Dermis microvascular lymphatic vessel endothelial cell (primary cell): ENCODE data around the gene MYO9B. TPM values are rescaled to one million over a fixed set of nuclear protein-coding genes. Genes with fewer than 3 reads are reported as not detected.

Source experiments
- DNase-seq, 2 donors: peaks; one replicate each; pipeline versions ENCODE4 v3.0.0 to v3.0.0-alpha.2; 2010; ENCODE audit warnings: low read depth in 2 of 2
- total RNA-seq: library from RNA; depleted of rRNA; stranded (reverse); fragments of >200 nt; gene quantifications from 2 replicates; pipeline ENCODE4 v1.2.1, GENCODE V29; 2014

The MYO9B gene
- total RNA-seq, 1 donor from 2014 or later: 27.1 TPM

DNA sequence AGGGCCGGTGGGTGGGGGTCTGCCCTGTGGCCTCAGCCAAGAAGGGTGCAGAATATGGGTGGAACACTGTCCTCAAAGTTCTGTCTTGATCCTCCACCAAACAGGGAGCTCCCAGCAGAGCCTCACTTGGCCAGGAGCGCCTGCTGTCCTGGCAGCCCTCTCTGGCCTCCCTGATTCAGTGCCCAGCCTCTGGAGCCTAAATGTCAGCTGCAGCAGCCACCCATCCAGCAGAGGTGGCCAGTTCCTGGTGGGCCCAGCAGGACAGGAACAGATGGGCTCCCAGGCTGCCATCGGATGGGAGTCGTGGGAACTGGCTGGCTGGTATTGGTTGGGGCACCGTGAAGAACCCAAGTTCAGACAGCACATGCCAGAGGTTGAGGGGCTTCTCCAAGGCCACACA is 137.8 kb downstream of the MYO9B start:
- DNase-seq: no peak

- no peak for DNase-seq
Measured at GRCh38 chr19:17214508-17215126, 139.0 kb downstream of the MYO9B start.

DNA sequence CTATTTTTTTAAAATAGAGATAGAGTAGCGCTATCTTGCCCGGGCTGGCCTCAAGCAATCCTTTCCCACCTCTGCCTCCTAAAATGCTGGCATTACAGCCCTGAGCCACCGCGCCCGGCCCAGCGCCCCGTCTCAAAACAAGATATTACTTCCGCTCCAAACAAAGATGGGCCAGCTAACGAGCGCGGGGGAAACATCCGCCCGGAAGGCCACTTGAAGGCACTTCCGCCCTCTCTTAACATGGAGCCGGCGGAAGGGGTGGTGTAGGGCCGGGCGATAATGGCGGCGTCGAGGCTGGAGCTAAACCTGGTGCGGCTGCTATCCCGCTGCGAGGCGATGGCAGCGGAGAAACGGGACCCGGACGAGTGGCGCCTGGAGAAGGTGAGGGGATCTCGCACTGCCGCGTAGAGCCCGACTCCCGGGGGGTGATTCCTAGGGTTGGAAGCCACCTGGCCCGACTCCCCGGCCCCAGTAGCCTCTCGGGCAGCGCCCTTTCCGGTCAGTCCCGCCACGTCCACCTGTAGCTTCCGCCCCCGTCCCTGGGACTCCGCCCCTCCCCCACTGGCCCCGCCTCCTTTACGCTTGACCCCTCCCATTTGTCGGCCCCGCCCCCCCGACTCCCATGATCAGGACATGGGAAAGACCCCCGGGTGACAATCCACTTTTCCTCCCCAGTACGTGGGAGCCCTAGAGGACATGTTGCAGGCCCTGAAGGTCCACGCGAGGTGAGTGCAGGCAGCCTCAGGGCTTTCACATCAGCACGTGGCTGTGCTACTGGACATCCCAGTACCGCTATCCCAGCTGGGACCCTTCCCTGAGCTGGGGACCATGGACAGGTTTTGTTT is 139.8 kb downstream of the MYO9B start, which contains the start of gene USE1:
USE1 (plus strand) TSS at position 231 of the 845 bp plus-strand sequence; CDS start at position 280, 49 bp downstream.
- peak; percentile 78 to 86 for DNase-seq

DNA sequence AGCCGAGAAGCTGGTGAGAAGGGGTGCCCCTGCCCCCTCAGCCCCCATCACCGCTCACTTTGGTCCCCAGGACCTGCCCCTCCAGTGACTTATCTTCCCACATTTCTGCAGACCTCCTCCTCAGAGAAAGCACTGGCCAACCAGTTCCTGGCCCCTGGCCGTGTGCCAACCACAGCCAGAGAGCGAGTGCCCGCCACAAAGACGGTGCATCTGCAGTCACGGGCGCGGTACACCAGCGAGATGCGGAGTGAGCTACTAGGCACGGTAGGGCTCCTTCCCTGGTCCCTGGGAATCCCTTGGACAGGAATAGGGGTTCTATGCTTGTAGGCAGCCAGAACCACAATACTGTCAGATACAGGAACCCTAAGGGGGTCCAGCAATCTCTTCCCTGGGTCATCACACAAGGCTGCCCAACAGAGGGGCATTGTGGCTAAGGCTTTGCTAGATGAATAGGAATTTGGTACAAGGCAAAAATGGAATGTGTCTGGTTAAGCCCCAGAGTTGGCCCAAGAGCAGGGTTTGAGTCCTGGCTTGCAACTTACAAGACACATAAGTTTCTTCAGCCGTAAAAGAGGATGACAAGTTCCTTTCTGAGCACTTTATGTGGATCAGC is 140.6 kb downstream of the MYO9B start:
- DNase-seq: no peak

GRCh38 chr19:17219286-17219685 is 143.7 kb downstream of the MYO9B start:
- DNase-seq: no peak

GRCh38 chr19:17220207-17220758 is 144.7 kb downstream of the MYO9B start:
- DNase-seq: peak in 1 of 2 donors; percentile 53

GRCh38 chr19:17225053-17225452 is 149.5 kb downstream of the MYO9B start:
- no peak for DNase-seq

DNA sequence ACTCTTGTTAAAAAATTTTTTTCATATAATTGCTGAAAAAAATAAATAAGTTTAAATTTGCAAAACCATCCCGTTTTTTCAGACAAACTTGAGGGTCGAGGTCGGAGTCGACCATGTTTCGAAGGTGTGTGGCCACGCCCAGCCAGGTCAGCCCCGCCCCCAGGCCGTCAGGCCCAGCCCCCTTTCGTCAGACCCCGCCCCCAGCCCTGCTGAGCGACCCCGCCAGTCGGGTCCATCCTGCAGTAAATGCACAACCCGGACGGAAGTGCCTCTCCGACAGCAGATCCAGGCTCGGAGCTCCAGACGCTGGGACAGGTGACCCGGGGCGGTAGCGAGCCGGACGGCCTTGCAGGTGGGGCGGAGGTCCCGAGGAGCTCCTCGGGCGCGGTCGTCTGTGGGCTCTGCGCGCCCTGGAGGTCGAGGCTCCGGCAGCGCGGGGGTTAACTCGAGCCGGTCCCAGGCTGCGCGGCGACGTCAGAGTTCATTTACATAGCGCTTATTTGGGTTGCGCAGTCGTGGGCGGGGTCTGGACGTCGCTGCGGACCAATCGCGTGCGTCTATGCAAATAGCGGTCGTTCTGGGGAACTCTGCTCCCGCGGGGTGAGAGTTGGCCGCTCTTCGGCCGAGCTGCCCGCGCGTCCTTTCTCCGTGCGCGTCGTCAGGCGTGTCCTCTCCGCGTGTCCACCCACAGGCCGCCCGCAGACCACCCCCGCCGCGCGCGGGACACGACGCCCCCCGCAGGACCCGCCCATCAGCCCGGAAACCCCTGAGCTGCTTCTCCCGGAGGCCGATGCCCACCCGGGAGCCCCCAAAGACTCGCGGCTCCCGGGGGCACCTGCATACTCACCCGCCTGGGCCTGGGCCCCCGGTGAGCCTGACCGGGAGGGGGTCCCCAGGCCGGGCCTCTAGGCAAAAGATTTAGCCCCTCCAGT is 150.7 kb downstream of the MYO9B start, which contains the start of gene OCEL1:
OCEL1 (plus strand) TSS at position 225 of the 932 bp plus-strand sequence; CDS start at position 247, 22 bp downstream.
- peak; percentile 93 to 98 for DNase-seq

DNA sequence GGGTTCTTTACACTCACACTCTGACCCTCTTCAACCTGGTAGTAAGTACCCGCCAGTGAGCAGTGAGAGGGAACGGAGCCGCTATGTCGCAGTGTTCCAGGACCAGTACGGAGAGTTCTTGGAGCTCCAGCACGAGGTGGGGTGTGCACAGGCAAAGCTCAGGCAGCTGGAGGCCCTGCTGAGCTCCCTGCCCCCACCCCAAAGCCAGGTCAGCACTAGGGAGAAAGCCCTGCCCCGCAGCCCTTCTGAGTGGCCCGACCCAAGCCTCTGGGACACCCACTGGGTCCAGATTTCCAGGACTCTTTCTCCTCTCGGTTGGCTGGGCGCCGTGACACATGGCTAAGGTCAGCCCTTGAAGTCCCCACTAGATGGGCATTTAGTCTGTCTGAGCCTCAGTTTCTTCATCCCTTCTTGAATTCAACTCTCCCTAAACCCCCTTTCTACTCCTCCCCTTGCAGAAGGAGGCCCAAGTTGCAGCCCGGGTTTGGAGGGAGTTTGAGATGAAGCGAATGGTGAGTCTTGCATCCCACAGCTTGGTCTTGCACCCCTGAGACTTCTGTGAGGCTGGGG is 152.3 kb downstream of the MYO9B start:
- no peak for DNase-seq

GRCh38 chr19:17229890-17230289 is 154.3 kb downstream of the MYO9B start:
- no peak for DNase-seq

- DNase-seq: no peak
Measured at GRCh38 chr19:17232258-17232657, 156.7 kb downstream of the MYO9B start.

DNA sequence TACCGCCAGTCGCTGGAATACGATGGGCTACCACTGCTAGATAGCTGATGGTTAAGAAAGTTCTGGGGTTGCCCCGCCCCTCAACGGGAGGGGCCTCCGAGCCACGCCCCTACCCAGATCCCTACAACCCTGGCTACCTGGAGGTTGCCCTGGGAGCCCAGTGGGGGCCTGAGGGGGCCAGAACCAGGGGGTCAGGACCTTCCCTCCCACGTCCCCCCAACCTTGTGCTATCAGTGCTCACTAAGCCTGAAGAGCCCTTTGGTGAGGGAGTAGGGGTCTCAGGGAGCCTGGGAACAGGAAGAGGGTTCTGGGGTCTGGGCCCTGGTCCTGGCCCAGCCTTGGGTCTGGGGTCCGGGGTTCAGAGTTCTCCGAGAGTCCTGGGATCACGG is 159.3 kb downstream of the MYO9B start:
- DNase-seq: peak in 1 of 2 donors; percentile 47

DNA sequence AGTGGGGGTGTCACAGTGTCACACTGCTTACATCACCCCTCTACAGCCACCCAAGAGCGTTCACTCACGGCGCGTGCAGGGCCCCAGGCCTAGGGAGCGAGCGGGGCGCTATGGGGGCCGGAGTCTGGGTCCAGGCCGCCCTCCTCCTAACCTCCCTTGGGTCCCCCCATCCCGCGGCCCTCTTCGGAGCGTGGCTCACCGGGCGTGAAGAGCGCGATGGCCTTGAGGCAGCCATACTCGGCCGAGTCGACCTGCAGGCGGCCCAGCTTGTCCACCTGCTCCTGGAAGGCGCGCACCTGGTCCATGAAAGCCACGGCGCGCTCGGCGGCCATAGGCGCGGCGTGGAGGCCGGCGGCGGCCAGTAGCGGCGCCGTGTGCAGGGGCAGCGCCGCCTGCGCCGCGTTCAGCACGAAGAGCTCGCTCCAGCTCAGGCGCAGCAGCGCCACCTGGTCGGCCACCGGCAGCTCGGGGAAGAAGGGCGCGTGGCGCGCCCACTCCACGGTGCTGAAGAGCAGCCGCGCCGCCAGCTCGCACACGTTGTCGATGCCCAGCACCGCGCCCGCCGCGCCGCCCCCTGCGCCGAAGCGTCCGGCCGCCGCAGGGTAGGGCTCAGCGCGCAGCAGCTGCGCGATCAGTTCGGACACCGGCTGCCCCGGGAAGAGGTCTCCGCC is 159.9 kb downstream of the MYO9B start:
- peak; percentile 65 to 89 for DNase-seq

DNA sequence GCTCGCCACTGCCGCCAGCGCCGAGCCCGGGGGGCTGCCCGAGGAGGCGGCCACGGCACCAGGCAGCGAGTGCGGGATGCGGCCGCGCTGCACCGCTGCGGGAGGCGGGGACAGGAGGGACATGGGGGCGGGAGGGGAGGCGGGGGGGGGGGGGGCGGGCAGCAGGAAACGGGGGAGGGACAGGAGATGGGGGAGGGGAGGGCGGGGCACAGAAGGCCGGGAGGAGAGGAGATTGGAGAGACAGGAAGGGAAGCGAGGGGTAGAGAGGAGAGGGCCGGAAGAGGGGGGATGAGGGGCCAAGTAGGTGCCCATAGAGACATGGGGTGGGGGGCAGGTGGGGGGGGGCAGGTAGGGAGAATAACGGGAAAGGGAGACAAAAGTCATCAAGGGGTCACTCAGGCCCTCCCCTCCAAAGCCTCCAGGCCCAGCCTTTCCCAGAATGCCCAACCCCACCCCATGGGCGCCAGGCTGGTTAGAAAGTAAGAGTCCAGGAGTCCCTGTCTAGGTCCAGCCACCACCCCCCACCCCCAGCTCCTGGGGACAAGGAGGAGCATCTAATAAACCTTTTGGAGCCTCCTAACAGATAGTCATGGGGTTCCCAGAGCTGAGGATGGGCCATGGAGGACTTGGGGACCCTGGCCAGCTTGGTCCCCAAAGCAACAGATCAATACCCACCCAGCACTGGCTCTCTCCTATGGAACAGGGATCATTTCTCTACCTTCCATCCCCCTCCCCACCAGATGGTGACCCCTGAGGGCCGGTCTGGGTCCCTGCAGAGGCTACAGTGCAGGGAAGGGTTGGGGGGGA is 160.6 kb downstream of the MYO9B start:
- peak in 1 of 2 donors; percentile 42 for DNase-seq

- DNase-seq: no peak
Measured at GRCh38 chr19:17236811-17237543, 161.4 kb downstream of the MYO9B start.

DNA sequence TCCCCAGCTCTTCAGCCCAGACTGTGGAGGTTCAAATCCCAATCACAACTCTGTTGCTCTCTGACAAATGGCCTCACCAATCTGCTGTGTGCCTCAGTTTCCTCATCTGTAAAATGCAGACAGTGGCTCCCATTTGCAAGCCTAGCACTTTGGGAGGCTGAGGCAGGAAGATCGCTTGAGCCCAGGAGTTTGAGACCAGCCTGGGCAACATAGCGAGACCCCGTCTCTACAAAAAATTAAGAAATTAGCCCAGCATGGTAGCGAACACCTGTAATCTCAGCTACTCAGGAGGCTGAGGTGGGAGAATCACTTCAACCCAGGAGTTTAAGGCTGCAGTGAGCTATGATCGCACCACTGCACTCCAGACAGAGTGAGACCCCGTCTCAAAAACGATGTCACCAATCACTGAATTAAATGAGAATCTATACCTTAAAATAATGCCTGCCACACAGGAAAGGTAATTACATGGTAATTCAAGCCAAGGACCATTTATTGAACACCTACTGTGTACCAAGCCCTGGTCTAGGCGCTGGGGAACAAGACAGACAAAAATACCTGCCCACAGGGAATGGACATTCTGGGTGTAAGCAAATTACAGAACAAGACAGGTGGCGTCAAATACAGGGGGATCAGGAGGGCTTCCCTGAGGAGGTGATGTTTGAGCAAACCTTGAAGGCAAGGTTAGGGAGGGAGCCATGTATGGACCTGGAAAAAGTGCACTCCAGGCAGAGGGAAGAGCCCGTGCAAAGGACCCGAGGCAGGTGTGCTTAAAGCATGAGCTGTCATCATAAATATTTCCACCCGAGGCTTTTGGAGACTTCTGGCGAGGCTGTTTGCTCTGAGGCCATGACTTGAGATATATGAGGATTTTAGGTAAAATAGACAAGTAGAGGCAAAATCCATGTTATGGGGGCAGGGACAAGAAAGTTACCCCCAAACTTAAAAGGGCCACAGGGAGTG is 162.4 kb downstream of the MYO9B start:
- DNase-seq: no peak

GRCh38 chr19:17240062-17240752 is 164.6 kb downstream of the MYO9B start:
- DNase-seq: no peak
